Measurements from ENCODE around the gene CALHM6.

The CALHM6 gene

DNA sequence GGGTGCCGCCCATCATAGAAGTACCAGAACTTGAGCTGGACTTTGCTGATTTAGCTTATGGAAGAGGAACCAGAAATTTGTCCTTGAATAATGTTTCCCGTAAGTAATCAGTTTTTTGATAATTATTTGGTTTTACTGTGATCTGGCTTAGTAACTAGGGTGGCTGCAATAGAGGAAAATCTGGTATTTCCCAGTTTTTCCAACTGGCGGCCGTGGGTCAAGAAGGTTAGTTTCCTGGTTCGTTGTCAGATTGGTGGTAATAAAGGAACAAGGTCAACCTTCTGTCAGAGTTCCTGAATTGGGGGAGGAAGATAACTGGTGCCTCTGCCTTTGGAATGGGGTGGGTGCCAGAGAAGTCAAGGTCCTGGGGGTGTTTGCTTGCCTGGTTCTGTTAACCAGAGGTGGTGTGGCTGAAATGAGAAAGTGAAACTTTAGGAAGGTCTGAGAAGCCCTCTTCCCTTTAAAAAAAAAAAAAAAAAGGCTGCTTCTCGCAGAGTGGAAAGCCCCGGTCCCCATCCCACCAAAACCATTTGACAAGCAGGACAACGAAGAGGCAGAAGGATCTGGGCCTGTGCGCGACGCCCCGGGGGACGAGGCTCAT is at the start of gene CALHM6:
Gene CALHM6 (plus strand): TSS at position 45 of the 601 bp plus-strand sequence. CDS start 555 bp downstream, at position 600.
- TF ChIP-seq, protein P1, sequence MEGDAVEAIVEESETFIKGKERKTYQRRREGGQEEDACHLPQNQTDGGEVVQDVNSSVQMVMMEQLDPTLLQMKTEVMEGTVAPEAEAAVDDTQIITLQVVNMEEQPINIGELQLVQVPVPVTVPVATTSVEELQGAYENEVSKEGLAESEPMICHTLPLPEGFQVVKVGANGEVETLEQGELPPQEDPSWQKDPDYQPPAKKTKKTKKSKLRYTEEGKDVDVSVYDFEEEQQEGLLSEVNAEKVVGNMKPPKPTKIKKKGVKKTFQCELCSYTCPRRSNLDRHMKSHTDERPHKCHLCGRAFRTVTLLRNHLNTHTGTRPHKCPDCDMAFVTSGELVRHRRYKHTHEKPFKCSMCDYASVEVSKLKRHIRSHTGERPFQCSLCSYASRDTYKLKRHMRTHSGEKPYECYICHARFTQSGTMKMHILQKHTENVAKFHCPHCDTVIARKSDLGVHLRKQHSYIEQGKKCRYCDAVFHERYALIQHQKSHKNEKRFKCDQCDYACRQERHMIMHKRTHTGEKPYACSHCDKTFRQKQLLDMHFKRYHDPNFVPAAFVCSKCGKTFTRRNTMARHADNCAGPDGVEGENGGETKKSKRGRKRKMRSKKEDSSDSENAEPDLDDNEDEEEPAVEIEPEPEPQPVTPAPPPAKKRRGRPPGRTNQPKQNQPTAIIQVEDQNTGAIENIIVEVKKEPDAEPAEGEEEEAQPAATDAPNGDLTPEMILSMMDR (conservative IDR thresholded peaks at IDR 0.05): no peak
- H3K27ac ChIP-seq: no peak within 1 kb of the TSS

DNA sequence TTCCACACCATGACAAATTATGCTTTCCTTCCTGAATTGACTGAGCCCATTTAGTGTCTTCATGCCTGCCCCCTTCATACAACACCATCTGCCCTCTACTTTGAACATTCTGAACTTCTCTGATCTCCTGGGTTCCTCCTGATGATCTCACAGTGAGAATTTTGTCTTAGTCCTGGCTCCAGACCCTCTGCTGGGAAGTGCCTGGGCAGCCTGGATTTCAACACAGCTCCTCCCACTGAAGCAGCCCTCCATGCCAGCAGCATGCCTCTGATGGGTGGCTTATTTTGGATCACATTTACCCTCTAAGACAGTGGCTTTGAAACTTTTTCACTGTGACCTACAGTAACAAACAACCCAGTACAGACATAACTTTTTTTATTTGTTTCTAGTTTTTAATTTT is 48.9 kb upstream of the CALHM6 start:
- TF ChIP-seq, protein P1 (conservative IDR thresholded peaks at IDR 0.05): no peak
- no peak overlapping the region for H3K27ac ChIP-seq

DNA sequence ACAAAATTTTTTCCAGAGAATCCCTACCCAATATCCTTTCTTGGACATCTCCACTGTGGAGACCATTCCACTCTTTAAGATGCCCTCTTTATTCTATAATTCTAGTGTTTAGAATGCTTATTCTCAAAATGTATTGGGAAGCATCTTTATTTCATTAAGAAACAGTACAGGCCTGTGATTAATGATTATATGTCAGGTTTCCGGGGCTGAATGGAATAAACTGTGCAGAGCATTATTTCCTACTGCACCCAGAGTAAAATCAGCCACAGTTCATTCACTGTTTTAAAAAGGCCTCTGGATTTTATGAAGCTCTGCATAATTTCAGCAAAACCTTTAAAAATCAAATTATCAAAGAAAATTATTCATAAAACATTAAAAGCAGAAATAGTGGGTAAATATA is 47.8 kb upstream of the CALHM6 start:
- TF ChIP-seq, protein P1 (conservative IDR thresholded peaks at IDR 0.05): no peak
- H3K27ac ChIP-seq: no peak overlapping the region

DNA sequence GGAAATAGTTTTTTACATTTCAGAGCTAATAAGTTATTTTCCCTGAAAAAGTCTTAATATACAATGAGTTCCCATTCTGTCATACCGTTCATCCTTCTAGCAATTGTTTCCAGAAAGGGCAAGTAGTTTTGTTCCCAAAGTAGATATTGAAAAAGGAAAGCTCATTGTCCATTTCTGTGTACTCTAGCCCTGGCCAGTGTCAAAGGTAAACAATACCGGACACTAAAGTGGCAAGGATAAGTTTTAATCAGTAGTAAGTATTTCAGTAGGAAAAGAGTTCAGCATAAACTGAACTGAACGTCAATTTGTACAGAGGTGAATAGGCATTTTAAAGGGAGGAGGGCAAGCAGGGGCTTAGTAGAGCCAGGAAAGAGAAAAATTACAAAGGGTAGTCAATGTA is 43.5 kb upstream of the CALHM6 start:
- TF ChIP-seq, protein P1 (conservative IDR thresholded peaks at IDR 0.05): no peak
- H3K27ac ChIP-seq: no peak overlapping the region

DNA sequence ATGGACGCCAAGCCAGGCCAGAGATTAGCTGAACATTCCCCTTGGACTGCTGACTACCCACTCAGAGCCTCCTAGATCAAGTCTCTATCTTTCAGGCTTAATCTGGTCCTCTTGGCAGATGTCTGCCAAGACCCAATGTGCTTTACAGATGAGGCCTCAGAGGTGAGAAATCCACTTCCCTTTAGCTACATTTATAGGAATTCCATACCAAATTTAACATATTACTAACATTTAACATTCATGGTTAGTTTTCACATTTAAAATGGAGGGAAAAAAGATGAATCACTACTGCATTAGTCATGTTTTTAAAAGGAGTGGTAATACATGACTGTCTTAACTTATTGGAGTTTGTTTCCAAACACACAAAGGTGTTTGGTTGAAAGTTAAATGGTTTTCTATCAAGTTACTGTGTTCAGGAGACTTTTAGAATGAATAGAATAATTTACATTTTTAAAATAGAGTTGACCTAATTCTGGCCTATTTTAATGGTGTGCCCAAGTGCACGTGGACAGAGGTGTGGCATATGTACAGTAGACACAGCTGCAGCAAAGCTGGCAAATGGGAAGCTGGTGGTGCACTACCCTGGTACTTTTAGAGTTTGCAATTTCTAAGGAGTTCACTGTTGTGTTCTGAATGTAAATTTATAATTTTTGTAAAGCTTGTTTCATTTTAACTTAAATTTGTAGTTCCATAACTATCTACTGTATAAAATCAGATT is 41.9 kb upstream of the CALHM6 start:
- no peak overlapping the region for H3K27ac ChIP-seq
- TF ChIP-seq, protein P1 (conservative IDR thresholded peaks at IDR 0.05): no peak

DNA sequence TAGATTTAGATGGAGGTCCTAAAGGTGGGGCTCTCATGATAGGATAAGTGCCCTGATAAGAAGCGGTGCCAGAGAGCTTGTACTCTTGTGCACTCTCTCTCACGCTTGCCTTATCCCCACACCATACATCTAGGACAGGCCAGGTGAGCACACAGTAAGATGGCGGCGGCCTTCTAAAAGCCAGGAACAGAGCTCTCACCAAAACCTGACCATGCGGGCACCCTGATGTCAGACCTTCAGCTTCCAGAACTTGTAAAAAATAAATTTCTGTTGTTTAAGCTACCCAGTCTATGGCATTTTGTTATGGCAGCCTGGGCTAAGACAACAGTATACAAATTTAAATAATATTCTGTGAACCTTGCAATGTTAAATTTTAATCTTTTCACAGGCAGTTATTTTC is 40.8 kb upstream of the CALHM6 start:
- H3K27ac ChIP-seq: no peak overlapping the region
- TF ChIP-seq, protein P1 (conservative IDR thresholded peaks at IDR 0.05): no peak

DNA sequence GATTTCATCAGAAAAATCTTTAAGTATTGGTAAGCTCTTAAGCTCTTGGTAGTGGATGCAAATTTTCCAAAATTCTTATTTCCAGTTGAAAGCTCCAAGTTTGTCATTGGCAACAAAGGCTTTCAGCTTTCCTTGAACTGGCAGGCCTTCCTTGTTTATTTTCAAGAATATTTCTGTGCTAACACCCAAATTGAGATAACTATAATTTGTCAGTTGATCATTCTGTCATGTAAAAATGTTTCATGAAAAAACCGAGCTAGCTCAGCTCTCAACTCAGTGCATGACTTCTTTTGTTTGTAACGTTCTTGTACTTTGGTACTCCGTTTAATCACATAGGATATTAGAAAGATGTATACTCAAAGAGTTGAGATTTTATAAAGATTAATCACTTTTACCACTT is 38.9 kb upstream of the CALHM6 start:
- TF ChIP-seq, protein P1 (conservative IDR thresholded peaks at IDR 0.05): no peak
- no peak overlapping the region for H3K27ac ChIP-seq
